ENCODE measurements around the gene DIS3L2.

DNA sequence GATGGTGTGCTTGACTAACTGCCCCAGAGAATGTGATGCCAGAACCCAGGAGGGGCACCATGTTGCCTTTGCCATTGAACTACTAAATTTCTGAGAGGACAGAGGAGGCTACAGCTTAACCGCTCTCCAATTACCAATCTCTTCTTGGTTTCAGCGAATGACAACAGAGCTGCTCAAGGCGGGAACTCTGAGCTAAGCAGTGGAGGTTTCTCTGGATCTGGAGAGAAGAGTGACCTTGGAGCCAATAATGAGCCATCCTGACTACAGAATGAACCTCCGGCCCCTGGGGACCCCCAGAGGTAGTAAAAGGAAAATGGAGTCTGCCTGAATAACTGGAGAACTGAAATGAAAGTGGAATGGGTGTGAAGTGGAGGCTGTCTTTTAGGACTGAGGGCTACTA, 53.2 kb downstream of the DIS3L2 start:
- TF ChIP-seq CTCF (IDR thresholded peaks at IDR 0.05 in 8 of 11, conservative IDR thresholded peaks at IDR 0.05 in 3 of 11), result no peak
- TF ChIP-seq POLR2A (IDR thresholded peaks at IDR 0.05), result no peak
- no peak for TF ChIP-seq POLR2AphosphoS5 (IDR thresholded peaks at IDR 0.05)
